HepG2 (cell line): ENCODE data around the gene BICDL2. TPM values are rescaled to one million over a fixed set of nuclear protein-coding genes. Genes with fewer than 3 reads are reported as not detected.
A peak's percentile ranks its signal among the peaks of the same experiment; 100 is the strongest.

Experiments
- ATF6 ChIP-seq: sonication (generic); formaldehyde crosslinking; conservative IDR thresholded peaks from 2 replicates; pipeline ENCODE4 v1.4.0; 2020; ENCODE audit warnings: missing genetic modification reagents
- CCDC6 ChIP-seq: sonication (generic); formaldehyde crosslinking; IDR thresholded peaks from 2 replicates; pipeline ENCODE4 v1.8.1; 2022; ENCODE audit warnings: mild to moderate bottlenecking, missing genetic modification reagents, moderate library complexity
- EED ChIP-seq: sonication (generic); formaldehyde crosslinking; IDR thresholded peaks from 2 replicates; pipeline ENCODE4 v1.5.0; 2020; ENCODE audit warnings: mild to moderate bottlenecking, missing genetic modification reagents
- ETV6 ChIP-seq: sonication (generic); formaldehyde crosslinking; conservative IDR thresholded peaks from 2 replicates; pipeline ENCODE4 v1.4.0; 2020; ENCODE audit warnings: missing genetic modification reagents
- HNRNPL ChIP-seq: fragments of 200-400 bp; formaldehyde crosslinking; IDR thresholded peaks from 2 replicates; pipeline ENCODE4 v1.6.1; 2017; ENCODE audit warnings: mild to moderate bottlenecking, low read depth, low read length
- NFIC ChIP-seq: IDR thresholded peaks from 2 replicates; pipeline ENCODE4 v1.6.1; 2012; ENCODE audit warnings: mild to moderate bottlenecking, low read length, inconsistent platforms
- PHF5A ChIP-seq: IDR thresholded peaks from one replicate; pipeline ENCODE4 v1.6.1; 2018; ENCODE audit warnings: low read depth, missing genetic modification reagents; ENCODE audit not compliant: unreplicated experiment
- RFXANK ChIP-seq: IDR thresholded peaks from 2 replicates; pipeline ENCODE4 v1.6.1; 2016
- SIN3B ChIP-seq: fragments of 150-350 bp; IDR thresholded peaks from 2 replicates; pipeline ENCODE4 v1.6.1; 2014; ENCODE audit warnings: low read length
- SMARCE1 ChIP-seq: fragments of 450-650 bp; IDR thresholded peaks from 2 replicates; pipeline ENCODE4 v1.6.1; 2017; ENCODE audit warnings: borderline replicate concordance
- SNRNP70 ChIP-seq: fragments of 200-400 bp; formaldehyde crosslinking; IDR thresholded peaks from 2 replicates; pipeline ENCODE4 v1.6.1; 2017; ENCODE audit warnings: mild to moderate bottlenecking, low read depth, low read length, moderate library complexity
- TCF7L2 ChIP-seq: IDR thresholded peaks from 2 replicates; pipeline ENCODE4 v1.6.1; 2011; ENCODE audit warnings: mild to moderate bottlenecking, low read depth, low read length, moderate library complexity
- ZNF160 ChIP-seq: sonication (generic); formaldehyde crosslinking; IDR thresholded peaks from 2 replicates; pipeline ENCODE4 v1.8.0; 2022; ENCODE audit warnings: mild to moderate bottlenecking, inconsistent platforms, missing genetic modification reagents
- ZNF235 ChIP-seq: sonication (generic); formaldehyde crosslinking; IDR thresholded peaks from 2 replicates; pipeline ENCODE4 v1.8.1; 2023; ENCODE audit warnings: mild to moderate bottlenecking, missing genetic modification reagents, borderline replicate concordance
- ZNF263 ChIP-seq: sonication (generic); formaldehyde crosslinking; IDR thresholded peaks from 2 replicates; pipeline ENCODE4 v1.4.0; 2020; ENCODE audit warnings: missing genetic modification reagents
- ZNF296 ChIP-seq: sonication (generic); formaldehyde crosslinking; conservative IDR thresholded peaks from 2 replicates; pipeline ENCODE4 v1.5.0; 2020; ENCODE audit warnings: mild to moderate bottlenecking, missing genetic modification reagents
- ZNF672 ChIP-seq: sonication (generic); formaldehyde crosslinking; IDR thresholded peaks from 2 replicates; pipeline ENCODE4 v1.8.1; 2022; ENCODE audit warnings: missing genetic modification reagents
- ZNF841 ChIP-seq: sonication (generic); formaldehyde crosslinking; IDR thresholded peaks from 2 replicates; pipeline ENCODE4 v1.8.1; 2023; ENCODE audit warnings: missing genetic modification reagents, borderline replicate concordance
- polyA plus RNA-seq, 8 experiments: library from polyadenylated mRNA; depleted of rRNA in 3 of 8; stranded (reverse) in 7 of 8; unstranded in 1 of 8; fragments of >200 nt; fragmentation: Illumina TruSeq in 4 of 8; extraction: Trizol in 4 of 8; gene quantifications; 2 replicates each; pipeline versions ENCODE4 v1.2.1 to v1.2.3, GENCODE V29; 2011 to 2016; ENCODE audit warnings: low read depth in 4 of 8, missing spikeins in 1 of 8, mixed read lengths in 1 of 8; ENCODE audit not compliant: insufficient read depth in 1 of 8
- total RNA-seq, 5 experiments: library from RNA; depleted of rRNA; stranded (reverse); fragments of >200 nt; fragmentation: Illumina TruSeq; extraction: Trizol; gene quantifications; 2 replicates each; pipeline ENCODE4 v1.2.3, GENCODE V29; 2016; ENCODE audit warnings: low read depth in 1 of 5
- TF ChIP-seq, protein P1 (sequence below): sonication (generic); formaldehyde crosslinking; IDR thresholded peaks from 2 replicates; pipeline ENCODE4 v1.9.0; 2022; ENCODE audit warnings: low read depth, missing genetic modification reagents
- TF ChIP-seq, protein P2 (sequence below): IDR thresholded peaks from 2 replicates; pipeline ENCODE4 v1.6.1; 2016; ENCODE audit warnings: low read depth
- TF ChIP-seq, protein P3 (sequence below): IDR thresholded peaks from 2 replicates; pipeline ENCODE4 v1.4.0; 2020; ENCODE audit warnings: mild to moderate bottlenecking, missing genetic modification reagents

The BICDL2 gene
- total and polyA plus RNA-seq, 2 of the 13 experiments (the other 11 are each of a cell fraction or from before 2014, with no cell fraction given): 0.12 TPM; not detected in 1

DNA sequence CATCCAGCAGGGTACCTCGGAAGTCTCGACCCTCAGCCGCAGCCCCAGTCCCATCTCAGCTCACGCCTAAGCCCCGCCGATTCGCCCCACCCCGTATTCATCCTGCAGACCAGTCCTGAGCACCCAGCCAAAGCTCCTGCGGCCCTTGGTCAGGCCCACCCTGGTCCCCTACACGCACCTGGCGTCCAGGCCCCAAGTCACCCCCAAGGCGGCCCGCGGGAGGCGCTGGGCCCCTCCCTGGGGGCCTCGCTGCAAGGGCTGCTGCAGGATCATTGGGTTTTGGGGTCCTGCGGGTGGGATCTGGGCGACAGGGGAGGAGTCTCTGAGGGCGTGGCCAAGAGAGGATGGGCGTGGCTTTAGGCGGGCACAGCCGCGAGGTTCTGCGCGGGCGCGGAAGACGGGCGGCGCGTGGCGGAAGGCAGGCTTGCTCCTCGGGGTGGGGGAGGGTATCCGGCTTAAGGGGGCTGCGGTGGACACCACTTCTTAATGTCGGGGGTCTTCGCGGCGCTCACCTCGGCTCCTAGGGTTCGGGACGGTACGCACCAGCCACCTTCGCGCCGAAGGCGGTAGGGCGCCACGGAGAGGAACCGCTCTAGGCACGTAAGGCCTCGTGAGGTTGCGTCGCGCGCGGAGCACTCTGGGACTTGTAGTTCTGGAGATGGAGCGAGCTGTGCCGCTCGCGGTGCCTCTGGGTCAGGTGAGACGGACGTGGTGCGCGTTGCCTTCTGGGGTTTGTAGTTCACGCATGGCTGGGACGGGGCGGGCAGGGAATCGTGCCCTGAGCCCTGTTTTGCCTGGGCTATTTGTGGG is 12.9 kb downstream of the BICDL2 start, which contains the start of the genes HCFC1R1 and THOC6 (continued):
- TF ChIP-seq CCDC6 (CRISPR knock-in tag) (peak; percentile 20; the same call in 1 of the 2 replicates), RFXANK (CRISPR knock-in tag) (no peak; the same call in 1 of the 2 replicates), SMARCE1 (no peak), ZNF263 (no peak; the same call in 1 of the 2 replicates), ETV6 (0 out of 2 replicates have a peak, but pooled peaks have one; percentile 46), HNRNPL (peak; percentile 55; the same call in 1 of the 2 replicates), ATF6 (0 out of 2 replicates have a peak, but pooled peaks have one; percentile 37), SIN3B (no peak), ZNF672 (no peak), EED (CRISPR knock-in tag) (no peak; the same call in 1 of the 2 replicates), NFIC (no peak), ZNF235 (CRISPR knock-in tag) (no peak), PHF5A (CRISPR knock-in tag) (no peak), ZNF841 (CRISPR knock-in tag) (peak; percentile 45; the same call in 1 of the 2 replicates), SNRNP70 (no peak), ZNF160 (CRISPR knock-in tag) (0 out of 2 replicates have a peak, but pooled peaks have one; percentile 56), TCF7L2 (no peak), ZNF296 (CRISPR knock-in tag) (no peak)
- TF ChIP-seq, protein P1, sequence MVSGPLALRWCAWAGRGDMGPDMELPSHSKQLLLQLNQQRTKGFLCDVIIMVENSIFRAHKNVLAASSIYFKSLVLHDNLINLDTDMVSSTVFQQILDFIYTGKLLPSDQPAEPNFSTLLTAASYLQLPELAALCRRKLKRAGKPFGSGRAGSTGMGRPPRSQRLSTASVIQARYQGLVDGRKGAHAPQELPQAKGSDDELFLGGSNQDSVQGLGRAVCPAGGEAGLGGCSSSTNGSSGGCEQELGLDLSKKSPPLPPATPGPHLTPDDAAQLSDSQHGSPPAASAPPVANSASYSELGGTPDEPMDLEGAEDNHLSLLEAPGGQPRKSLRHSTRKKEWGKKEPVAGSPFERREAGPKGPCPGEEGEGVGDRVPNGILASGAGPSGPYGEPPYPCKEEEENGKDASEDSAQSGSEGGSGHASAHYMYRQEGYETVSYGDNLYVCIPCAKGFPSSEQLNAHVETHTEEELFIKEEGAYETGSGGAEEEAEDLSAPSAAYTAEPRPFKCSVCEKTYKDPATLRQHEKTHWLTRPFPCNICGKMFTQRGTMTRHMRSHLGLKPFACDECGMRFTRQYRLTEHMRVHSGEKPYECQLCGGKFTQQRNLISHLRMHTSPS (CRISPR knock-in tag): no peak; the same call in 1 of the 2 replicates
- TF ChIP-seq, protein P2, sequence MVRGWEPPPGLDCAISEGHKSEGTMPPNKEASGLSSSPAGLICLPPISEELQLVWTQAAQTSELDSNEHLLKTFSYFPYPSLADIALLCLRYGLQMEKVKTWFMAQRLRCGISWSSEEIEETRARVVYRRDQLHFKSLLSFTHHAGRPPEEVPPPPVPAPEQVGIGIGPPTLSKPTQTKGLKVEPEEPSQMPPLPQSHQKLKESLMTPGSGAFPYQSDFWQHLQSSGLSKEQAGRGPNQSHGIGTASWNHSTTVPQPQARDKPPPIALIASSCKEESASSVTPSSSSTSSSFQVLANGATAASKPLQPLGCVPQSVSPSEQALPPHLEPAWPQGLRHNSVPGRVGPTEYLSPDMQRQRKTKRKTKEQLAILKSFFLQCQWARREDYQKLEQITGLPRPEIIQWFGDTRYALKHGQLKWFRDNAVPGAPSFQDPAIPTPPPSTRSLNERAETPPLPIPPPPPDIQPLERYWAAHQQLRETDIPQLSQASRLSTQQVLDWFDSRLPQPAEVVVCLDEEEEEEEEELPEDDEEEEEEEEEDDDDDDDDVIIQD (CRISPR knock-in tag): no peak
- TF ChIP-seq, protein P3, sequence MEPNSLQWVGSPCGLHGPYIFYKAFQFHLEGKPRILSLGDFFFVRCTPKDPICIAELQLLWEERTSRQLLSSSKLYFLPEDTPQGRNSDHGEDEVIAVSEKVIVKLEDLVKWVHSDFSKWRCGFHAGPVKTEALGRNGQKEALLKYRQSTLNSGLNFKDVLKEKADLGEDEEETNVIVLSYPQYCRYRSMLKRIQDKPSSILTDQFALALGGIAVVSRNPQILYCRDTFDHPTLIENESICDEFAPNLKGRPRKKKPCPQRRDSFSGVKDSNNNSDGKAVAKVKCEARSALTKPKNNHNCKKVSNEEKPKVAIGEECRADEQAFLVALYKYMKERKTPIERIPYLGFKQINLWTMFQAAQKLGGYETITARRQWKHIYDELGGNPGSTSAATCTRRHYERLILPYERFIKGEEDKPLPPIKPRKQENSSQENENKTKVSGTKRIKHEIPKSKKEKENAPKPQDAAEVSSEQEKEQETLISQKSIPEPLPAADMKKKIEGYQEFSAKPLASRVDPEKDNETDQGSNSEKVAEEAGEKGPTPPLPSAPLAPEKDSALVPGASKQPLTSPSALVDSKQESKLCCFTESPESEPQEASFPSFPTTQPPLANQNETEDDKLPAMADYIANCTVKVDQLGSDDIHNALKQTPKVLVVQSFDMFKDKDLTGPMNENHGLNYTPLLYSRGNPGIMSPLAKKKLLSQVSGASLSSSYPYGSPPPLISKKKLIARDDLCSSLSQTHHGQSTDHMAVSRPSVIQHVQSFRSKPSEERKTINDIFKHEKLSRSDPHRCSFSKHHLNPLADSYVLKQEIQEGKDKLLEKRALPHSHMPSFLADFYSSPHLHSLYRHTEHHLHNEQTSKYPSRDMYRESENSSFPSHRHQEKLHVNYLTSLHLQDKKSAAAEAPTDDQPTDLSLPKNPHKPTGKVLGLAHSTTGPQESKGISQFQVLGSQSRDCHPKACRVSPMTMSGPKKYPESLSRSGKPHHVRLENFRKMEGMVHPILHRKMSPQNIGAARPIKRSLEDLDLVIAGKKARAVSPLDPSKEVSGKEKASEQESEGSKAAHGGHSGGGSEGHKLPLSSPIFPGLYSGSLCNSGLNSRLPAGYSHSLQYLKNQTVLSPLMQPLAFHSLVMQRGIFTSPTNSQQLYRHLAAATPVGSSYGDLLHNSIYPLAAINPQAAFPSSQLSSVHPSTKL (CRISPR knock-in tag): peak; percentile 50; the same call in 1 of the 2 replicates
